Adrenal gland (tissue), 12 donors: Measurements from ENCODE around the gene RSPH10B2. TPM values are rescaled to one million over a fixed set of nuclear protein-coding genes. Genes with fewer than 3 reads are reported as not detected.
A peak's percentile ranks its signal among the peaks of the same experiment; 100 is the strongest.
"Not testable (repeated sequence)": the region's sequence is repeated elsewhere in the genome, so short reads cannot be mapped to it uniquely, and the experiment has no call there.

ENCODE experiments used
- DNase-seq, 7 donors: peaks; one replicate each; pipeline ENCODE4 v3.0.0-alpha.2; 2019 to 2020
- H3K27ac ChIP-seq, 5 donors: fragments of 200-600 bp; sonication (generic) in 4 of 5; 1 replicate in 3 of 5; 2 replicates in 2 of 5; pipeline versions ENCODE4 v1.5.1 to v1.8.0; 2016 to 2020; ENCODE audit warnings: mild to moderate bottlenecking in 1 of 5
- H3K27me3 ChIP-seq: fragments of 200-600 bp; 2 replicates; pipeline ENCODE4 v1.8.0; 2021
- H3K36me3 ChIP-seq, 2 donors: fragments of 200-600 bp; replicated peaks in 1 of 2; 1 replicate in 1 of 2; 2 replicates in 1 of 2; pipeline versions ENCODE4 v1.5.1 to v1.8.0; 2018 to 2022
- H3K4me1 ChIP-seq, 2 donors: fragments of 200-600 bp; replicated peaks in 1 of 2; 1 replicate in 1 of 2; 2 replicates in 1 of 2; pipeline versions ENCODE4 v1.5.1 to v1.8.0; 2018 to 2021
- H3K4me3 ChIP-seq, 4 donors: fragments of 200-600 bp; sonication (generic) in 3 of 4; one replicate each; pipeline ENCODE4 v1.5.1; 2016 to 2018
- H3K9me3 ChIP-seq, 3 donors: fragments of 200-600 bp; sonication (generic) in 1 of 3; replicated peaks in 1 of 3; 1 replicate in 2 of 3; 2 replicates in 1 of 3; pipeline versions ENCODE4 v1.5.1 to v1.8.0; 2016 to 2021
- POLR2A ChIP-seq, 2 donors: fragments of 450-650 bp; IDR thresholded peaks; one replicate each; pipeline ENCODE4 v1.6.1; 2017; ENCODE audit warnings: antibody characterized with exemption in 2 of 2, mild to moderate bottlenecking in 2 of 2, moderate library complexity in 1 of 2
- WGBS, 4 donors: extraction: QIAGEN DNeasy Blood & Tissue Kit in 2 of 4; methylation state at CpG; one replicate each; pipeline versions ENCODE4 v1.1.5 to v1.1.7; 2013 to 2017; 5-methylcytosine and 5-hydroxymethylcytosine counted together
- intact Hi-C, 2 donors: fragments of 100-400 bp; cut with DNase I; formaldehyde crosslinking; loops; one replicate each; pipeline versions ENCODE4 v1.14.1 to v1.15.0; 2022 to 2023
- polyA plus RNA-seq, 3 donors: library from polyadenylated mRNA; stranded (reverse); fragments of 200-250 nt in 2 of 3; fragments of 350-450 nt in 1 of 3; fragmentation: Illumina TruSeq in 1 of 3; extraction: RNeasy Lipid Tissue Mini Kit (QIAGEN cat#74804) in 1 of 3; gene quantifications; one replicate each; pipeline ENCODE4 v1.2.3, GENCODE V29; 2013 to 2014
- total RNA-seq, 9 donors: library from RNA; depleted of rRNA in 4 of 9; stranded (reverse); fragments of >200 nt in 4 of 9; fragments of 120-200 nt in 1 of 9; fragmentation: NEBNext Ultra II Directional in 1 of 9; extraction: Animal tissue kit (Norgen Biotek cat#: 25700) in 1 of 9; gene quantifications; one replicate each; pipeline versions ENCODE4 v1.1.0 to v1.2.4, GENCODE V29; 2013 to 2023
- TF ChIP-seq, protein P1 (sequence below), 6 experiments: fragments of 450-650 bp in 4 of 6; fragments of 200-600 bp in 2 of 6; sonication (generic) in 1 of 6; IDR thresholded peaks; 1 replicate in 5 of 6; 2 replicates in 1 of 6; pipeline versions ENCODE4 v1.5.1 to v1.8.0; 2016 to 2021; ENCODE audit warnings: antibody characterized with exemption in 6 of 6, mild to moderate bottlenecking in 2 of 6, moderate library complexity in 1 of 6
- donor health status: healthy with polysubstance abuse.
- donor health status: Bipolar disorder and iron deficiency.
- donor health status: DM: yes; HTN: yes; CAD: no.
- donor health status: DM: no; HTN: no; CAD: no.
- donor health status: DM: no; HTN: no; CAD: no.
- donor health status: DM: yes; HTN: yes; CAD: no.

RSPH10B2 gene
- total and polyA plus RNA-seq, 12 donors: 0.19 to 1.2 (median 0.39) TPM; not detected in 5

DNA sequence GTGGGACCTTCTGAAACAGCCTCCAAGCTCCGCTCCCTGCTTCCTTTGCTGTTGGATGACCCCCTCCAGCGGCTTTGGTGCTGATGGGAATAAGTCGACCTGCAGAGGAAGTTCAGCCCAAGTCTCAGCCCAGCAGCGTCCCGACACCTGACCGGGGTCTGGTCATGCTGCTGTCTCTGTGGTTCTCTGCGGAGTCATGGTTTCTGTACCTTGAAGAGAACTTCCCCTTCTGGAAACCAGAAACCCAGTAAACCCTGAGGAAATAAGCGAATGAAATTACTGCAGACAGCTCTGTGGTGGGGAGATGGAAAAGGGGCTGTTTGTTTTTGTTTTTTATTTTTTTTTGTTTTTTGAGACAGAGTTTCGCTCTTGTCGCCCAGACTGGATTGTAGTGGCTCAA lies 28.9 kb upstream of the RSPH10B2 start:
- no peaks in the 10 kb centered on the region for H3K9me3 ChIP-seq
- H3K4me1 ChIP-seq: no peaks in the 10 kb centered on the region
- intact Hi-C loops: no loop called here
- H3K36me3 ChIP-seq: no peaks in the 10 kb centered on the region
- H3K27me3 ChIP-seq: no peaks in the 10 kb centered on the region
- WGBS, 4 donors: 74 to 88% (median 81%) methylated on average over 5 to 10 of the region's 10 CpGs
- DNase-seq: no peak
- H3K4me3 ChIP-seq: no peak overlapping the region
- no peak for TF ChIP-seq POLR2A (IDR thresholded peaks at IDR 0.05)
- TF ChIP-seq, protein P1, sequence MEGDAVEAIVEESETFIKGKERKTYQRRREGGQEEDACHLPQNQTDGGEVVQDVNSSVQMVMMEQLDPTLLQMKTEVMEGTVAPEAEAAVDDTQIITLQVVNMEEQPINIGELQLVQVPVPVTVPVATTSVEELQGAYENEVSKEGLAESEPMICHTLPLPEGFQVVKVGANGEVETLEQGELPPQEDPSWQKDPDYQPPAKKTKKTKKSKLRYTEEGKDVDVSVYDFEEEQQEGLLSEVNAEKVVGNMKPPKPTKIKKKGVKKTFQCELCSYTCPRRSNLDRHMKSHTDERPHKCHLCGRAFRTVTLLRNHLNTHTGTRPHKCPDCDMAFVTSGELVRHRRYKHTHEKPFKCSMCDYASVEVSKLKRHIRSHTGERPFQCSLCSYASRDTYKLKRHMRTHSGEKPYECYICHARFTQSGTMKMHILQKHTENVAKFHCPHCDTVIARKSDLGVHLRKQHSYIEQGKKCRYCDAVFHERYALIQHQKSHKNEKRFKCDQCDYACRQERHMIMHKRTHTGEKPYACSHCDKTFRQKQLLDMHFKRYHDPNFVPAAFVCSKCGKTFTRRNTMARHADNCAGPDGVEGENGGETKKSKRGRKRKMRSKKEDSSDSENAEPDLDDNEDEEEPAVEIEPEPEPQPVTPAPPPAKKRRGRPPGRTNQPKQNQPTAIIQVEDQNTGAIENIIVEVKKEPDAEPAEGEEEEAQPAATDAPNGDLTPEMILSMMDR (IDR thresholded peaks at IDR 0.05): no peak
- no peak overlapping the region for H3K27ac ChIP-seq

DNA sequence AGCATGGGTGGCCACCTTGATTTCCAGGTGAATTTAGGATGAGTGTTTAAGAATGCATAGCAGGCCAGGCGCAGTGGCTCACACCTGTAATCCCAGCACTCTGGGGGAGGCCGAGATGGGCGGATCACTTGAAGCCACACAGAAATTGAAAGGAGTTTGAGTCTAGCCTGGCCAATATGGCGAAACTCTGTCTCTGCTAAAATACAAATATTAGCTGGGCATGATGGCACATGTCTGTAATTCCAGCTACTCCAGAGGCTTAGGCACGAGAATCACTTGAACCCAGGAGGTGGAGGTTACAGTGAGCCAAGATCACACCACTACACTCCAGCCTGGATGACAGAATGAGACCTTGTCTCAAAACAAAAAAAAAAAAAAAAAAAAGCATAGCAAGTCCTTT lies 27.6 kb upstream of the RSPH10B2 start:
- DNase-seq, H3K36me3 ChIP-seq, H3K4me3 ChIP-seq, intact Hi-C loops, H3K9me3 ChIP-seq, H3K27ac ChIP-seq, H3K27me3 ChIP-seq, H3K4me1 ChIP-seq: not testable (repeated sequence)
- 88 to 93% (median 91%) methylated on average over 5 of the region's 5 CpGs for WGBS, 4 donors

DNA sequence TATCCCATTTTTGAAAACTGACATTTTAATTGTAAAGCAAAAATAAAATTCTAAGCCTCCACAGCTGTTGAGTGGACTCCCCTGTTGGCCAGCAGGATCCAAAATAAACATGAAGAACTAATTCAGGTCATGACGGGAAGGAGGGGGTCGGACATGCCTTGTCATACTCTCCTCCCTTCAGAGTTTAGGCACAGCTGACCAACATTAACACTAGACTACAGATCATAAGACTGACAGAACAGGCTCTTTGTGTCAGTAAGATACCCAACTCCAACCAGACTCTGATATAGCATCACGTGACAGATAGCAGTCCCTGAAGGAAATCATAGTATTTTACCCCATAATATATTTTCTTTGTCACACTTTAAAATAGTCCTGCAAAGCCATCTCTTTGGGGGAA lies 26.2 kb upstream of the RSPH10B2 start:
- intact Hi-C loops: no loop called here
- TF ChIP-seq, protein P1 (IDR thresholded peaks at IDR 0.05): no peak
- TF ChIP-seq POLR2A (IDR thresholded peaks at IDR 0.05): no peak
- no peaks in the 10 kb centered on the region for H3K27me3 ChIP-seq
- H3K4me1 ChIP-seq: peaks cover 0 to 5% of the 10 kb centered on the region in 2 donors
- no peak overlapping the region for H3K4me3 ChIP-seq
- no peak for DNase-seq
- H3K36me3 ChIP-seq: peaks cover 0 to under 1% of the 10 kb centered on the region in 2 donors
- WGBS, 4 donors: 70 to 82% (median 71%) methylated on average over 3 of the region's 3 CpGs
- no peaks in the 10 kb centered on the region for H3K9me3 ChIP-seq
- H3K27ac ChIP-seq: no peak overlapping the region

DNA sequence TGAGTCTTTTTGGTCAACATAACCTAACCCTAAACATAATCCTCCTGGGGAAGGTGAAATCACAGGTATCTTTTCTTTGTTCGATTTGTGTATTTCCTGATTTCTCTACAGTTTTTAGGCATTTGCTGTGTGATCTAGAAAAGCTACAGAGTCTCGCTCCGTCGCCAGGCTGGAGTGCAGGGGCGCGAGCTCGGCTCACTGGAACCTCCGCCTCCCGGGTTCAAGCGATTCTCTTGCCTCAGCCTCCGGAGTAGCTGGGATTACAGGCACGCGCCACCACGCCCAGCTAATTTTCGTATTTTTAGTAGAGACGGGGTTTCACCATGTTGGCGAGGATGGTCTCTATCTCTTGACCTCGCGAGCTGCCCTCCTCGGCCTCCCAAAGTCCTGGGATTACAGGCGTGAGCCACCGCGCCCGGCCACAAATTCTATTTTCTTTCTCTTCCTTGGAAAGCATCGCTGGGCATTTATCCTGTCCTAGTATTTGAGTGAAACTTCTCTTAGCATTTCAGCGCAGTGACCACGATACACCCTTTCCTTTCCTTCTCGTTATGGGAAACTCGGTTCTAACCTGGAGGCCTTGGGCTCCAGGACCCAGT lies 24.9 kb upstream of the RSPH10B2 start:
- H3K27me3 ChIP-seq, H3K9me3 ChIP-seq, H3K4me1 ChIP-seq, intact Hi-C loops, DNase-seq: not testable (repeated sequence)
- peak overlapping the region in 2 of 4 donors; percentile 69 to 85 for H3K4me3 ChIP-seq
- 54 to 69% (median 62%) methylated on average over 28 to 29 of the region's 29 CpGs for WGBS, 4 donors
- peak overlapping the region in 4 of 5 donors; percentile 55 to 86 (median 72) for H3K27ac ChIP-seq
- H3K36me3 ChIP-seq: peaks cover 0 to 13% of the 10 kb centered on the region in 2 donors

DNA sequence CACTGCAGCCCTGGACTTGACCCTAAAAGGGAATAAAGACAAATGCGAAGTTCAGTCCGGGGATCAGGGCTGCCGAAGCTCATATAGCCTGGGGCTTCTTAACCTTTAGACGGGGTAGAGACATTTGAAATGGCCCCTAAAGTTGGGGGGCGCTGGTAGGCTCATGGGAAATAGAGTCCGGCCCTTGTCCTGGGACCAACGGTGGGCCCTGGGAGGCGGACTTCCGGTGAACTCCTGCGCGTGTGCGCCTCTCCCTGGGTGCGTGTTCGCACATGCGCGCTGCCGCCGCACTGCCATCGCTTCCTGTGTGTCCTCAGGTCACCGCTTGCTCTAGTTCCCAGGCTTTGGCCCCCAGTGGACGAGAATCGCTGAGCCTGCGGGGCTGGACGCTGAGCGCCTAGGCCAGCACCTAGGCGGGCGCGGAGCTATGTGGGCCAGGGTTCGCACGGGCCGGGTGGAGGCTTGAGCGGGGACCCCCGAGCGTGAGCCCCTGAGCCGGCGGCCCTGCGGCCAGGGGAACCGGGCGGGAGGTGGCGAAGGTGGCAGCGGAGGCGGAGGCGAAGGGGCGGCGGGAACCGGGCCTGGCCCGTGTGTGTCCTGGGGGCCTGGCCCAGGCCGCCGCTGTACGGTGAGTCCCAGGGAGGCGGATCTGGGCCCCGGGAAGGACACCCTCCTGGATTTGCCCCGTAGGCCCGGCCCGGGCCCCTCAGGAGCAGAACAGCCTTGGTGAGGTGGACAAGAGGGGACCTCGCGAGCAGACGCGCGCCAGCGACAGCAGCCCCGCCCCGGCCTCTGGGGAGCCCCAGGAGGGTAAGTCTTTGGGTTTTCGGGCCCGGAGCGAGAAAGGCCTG lies 24.2 kb upstream of the RSPH10B2 start:
- Histone ChIP-seq H3K4me3 (peak overlapping the region; percentile 63 to 85 (median 70)), H3K9me3 (no peaks in the 10 kb centered on the region), H3K27me3 (no peaks in the 10 kb centered on the region), H3K27ac (peak overlapping the region in 4 of 5 donors; percentile 55 to 86 (median 72)), H3K4me1 (peaks cover 0 to 5% of the 10 kb centered on the region in 2 donors), H3K36me3 (peaks cover 0 to 18% of the 10 kb centered on the region in 2 donors)
- 0 to 3% (median 1%) methylated on average over 26 to 66 of the region's 66 CpGs for WGBS, 4 donors
- DNase-seq: peak; percentile 91 to 97 (median 94)
- TF ChIP-seq, protein P1 (IDR thresholded peaks at IDR 0.05): peak in 3 of 6 experiments; percentile 9 to 27 (median 20)
- peak in 1 of 2 donors; percentile 58 for TF ChIP-seq POLR2A (IDR thresholded peaks at IDR 0.05)
- intact Hi-C loops: no loop called here
